SU-DHL-6 (cell line): ENCODE results near the gene ALK.

ENCODE experiments used
- H2AFZ ChIP-seq: fragments of 200-600 bp; sonication (generic); 2 replicates; pipeline ENCODE4 v1.6.1; 2014; ENCODE audit warnings: low read depth, mild to moderate bottlenecking, moderate library complexity, mixed read lengths, antibody characterized with exemption, low read length; ENCODE audit not compliant: severe bottlenecking
- H3F3A ChIP-seq: fragments of 200-600 bp; shearing (Covaris generic); 2 replicates; pipeline ENCODE4 v1.6.0; 2016; ENCODE audit warnings: antibody characterized with exemption, mild to moderate bottlenecking; ENCODE audit not compliant: insufficient read depth
- H3K27ac ChIP-seq: fragments of 200-600 bp; sonication (generic); 2 replicates; pipeline ENCODE4 v1.5.1; 2016; ENCODE audit warnings: low read depth, mild to moderate bottlenecking, low read length, moderate library complexity, mixed read lengths
- H3K27me3 ChIP-seq: fragments of 200-600 bp; sonication (generic), shearing (Covaris generic); 2 replicates; pipeline ENCODE4 v1.6.0; 2014; ENCODE audit warnings: mild to moderate bottlenecking, low read length
- H3K36me3 ChIP-seq: fragments of 200-600 bp; sonication (generic); 2 replicates; pipeline ENCODE4 v1.6.1; 2014; ENCODE audit warnings: mild to moderate bottlenecking, low read length, mixed read lengths
- H3K4me2 ChIP-seq: fragments of 300-600, 200-600 bp; shearing (Covaris generic), sonication (generic); 2 replicates; pipeline ENCODE4 v1.6.0; 2014; ENCODE audit warnings: low read length, low read depth, mild to moderate bottlenecking; ENCODE audit not compliant: poor library complexity, severe bottlenecking
- H3K4me3 ChIP-seq: fragments of 200-600 bp; sonication (generic); 2 replicates; pipeline ENCODE4 v1.5.1; 2014; ENCODE audit warnings: antibody characterized with exemption, low read length, mild to moderate bottlenecking, mixed read lengths; ENCODE audit not compliant: insufficient read depth, poor library complexity, severe bottlenecking
- H3K79me2 ChIP-seq: fragments of 200-600 bp; sonication (generic); 2 replicates; pipeline ENCODE4 v1.6.1; 2014; ENCODE audit warnings: mild to moderate bottlenecking, low read length, moderate library complexity; ENCODE audit not compliant: insufficient read depth
- H3K9ac ChIP-seq: fragments of 200-600 bp; sonication (generic); 2 replicates; pipeline ENCODE4 v1.7.0; 2014; ENCODE audit warnings: mild to moderate bottlenecking, low read length
- H3K9me2 ChIP-seq: fragments of 200-600 bp; sonication (generic); replicated peaks from 2 replicates; pipeline ENCODE4 v1.6.1; 2014; ENCODE audit warnings: low read length; ENCODE audit not compliant: insufficient read depth
- H3K9me3 ChIP-seq: fragments of 200-600 bp; sonication (generic); 2 replicates; pipeline ENCODE4 v1.6.1; 2014; ENCODE audit warnings: low read length, mixed read lengths; ENCODE audit not compliant: insufficient read depth
- H4K20me1 ChIP-seq: fragments of 200-600 bp; sonication (generic); 2 replicates; pipeline ENCODE4 v1.6.1; 2014; ENCODE audit warnings: low read depth, mild to moderate bottlenecking, antibody characterized with exemption, low read length, moderate library complexity, mixed read lengths
- CTCF ChIP-seq: fragments of 200-600 bp; sonication (generic); IDR thresholded peaks from one replicate; pipeline ENCODE4 v1.5.1; 2017; ENCODE audit warnings: antibody characterized with exemption, mild to moderate bottlenecking, low read length, moderate library complexity; ENCODE audit not compliant: insufficient read depth, poor library complexity, severe bottlenecking
- EZH2phosphoT487 ChIP-seq: fragments of 200-600 bp; sonication (generic), shearing (Covaris generic); conservative IDR thresholded peaks from 2 replicates; pipeline ENCODE4 v1.6.1; 2018; ENCODE audit warnings: mild to moderate bottlenecking, antibody characterized with exemption, low read length, moderate library complexity, mixed read lengths

ALK gene

GRCh38 chr2:29423061-29423666 lies 498.2 kb downstream of the ALK start:
- no peak overlapping the region for H3K9ac ChIP-seq
- H2AFZ ChIP-seq: no peak overlapping the region
- H3K9me2 ChIP-seq: no peaks in the 10 kb centered on the region
- H3K9me3 ChIP-seq: no peaks in the 10 kb centered on the region
- H3K79me2 ChIP-seq: no peaks in the 10 kb centered on the region
- no peak overlapping the region for H3K27ac ChIP-seq
- H4K20me1 ChIP-seq: no peaks in the 10 kb centered on the region
- no peaks in the 10 kb centered on the region for H3K36me3 ChIP-seq
- H3F3A ChIP-seq: no peaks in the 10 kb centered on the region
- no peak overlapping the region for H3K4me2 ChIP-seq
- H3K27me3 ChIP-seq: no peaks in the 10 kb centered on the region
- TF ChIP-seq CTCF (no peak), EZH2phosphoT487 (no peak)
- no peak overlapping the region for H3K4me3 ChIP-seq

- no peak overlapping the region for H2AFZ ChIP-seq
- no peaks in the 10 kb centered on the region for H3K27me3 ChIP-seq
- no peaks in the 10 kb centered on the region for H4K20me1 ChIP-seq
- no peak overlapping the region for H3K27ac ChIP-seq
- H3K79me2 ChIP-seq: no peaks in the 10 kb centered on the region
- no peak overlapping the region for H3K4me3 ChIP-seq
- H3K4me2 ChIP-seq: no peak overlapping the region
- no peak for TF ChIP-seq EZH2phosphoT487
- TF ChIP-seq CTCF: no peak
- no peak overlapping the region for H3K9ac ChIP-seq
- H3K9me2 ChIP-seq: no peaks in the 10 kb centered on the region
- no peaks in the 10 kb centered on the region for H3F3A ChIP-seq
- no peaks in the 10 kb centered on the region for H3K36me3 ChIP-seq
- no peaks in the 10 kb centered on the region for H3K9me3 ChIP-seq
These were observed 500.2 kb downstream of the ALK start for GRCh38 chr2:29420999-29421782.

GRCh38 chr2:29420464-29420863 lies 500.9 kb downstream of the ALK start:
- H3F3A ChIP-seq: no peaks in the 10 kb centered on the region
- H3K79me2 ChIP-seq: no peaks in the 10 kb centered on the region
- no peak overlapping the region for H3K4me2 ChIP-seq
- H4K20me1 ChIP-seq: no peaks in the 10 kb centered on the region
- H3K27ac ChIP-seq: no peak overlapping the region
- H3K36me3 ChIP-seq: no peaks in the 10 kb centered on the region
- no peak overlapping the region for H2AFZ ChIP-seq
- no peaks in the 10 kb centered on the region for H3K9me3 ChIP-seq
- H3K9me2 ChIP-seq: no peaks in the 10 kb centered on the region
- H3K4me3 ChIP-seq: no peak overlapping the region
- H3K27me3 ChIP-seq: no peaks in the 10 kb centered on the region
- no peak for TF ChIP-seq CTCF
- no peak overlapping the region for H3K9ac ChIP-seq
